Ishikawa (cell line): Measurements from ENCODE around the gene CALHM4.

Experiments used
- CEBPB ChIP-seq: IDR thresholded peaks from 2 replicates; pipeline ENCODE4 v1.6.1; 2012
- CREB1 ChIP-seq: IDR thresholded peaks from 2 replicates; pipeline ENCODE4 v1.6.1; 2012; ENCODE audit warnings: low read depth
- EGR1 ChIP-seq: IDR thresholded peaks from 2 replicates; pipeline ENCODE4 v1.6.1; 2012
- EP300 ChIP-seq: IDR thresholded peaks from 2 replicates; pipeline ENCODE4 v1.6.1; 2012; ENCODE audit warnings: borderline replicate concordance
- FOXM1 ChIP-seq: IDR thresholded peaks from 2 replicates; pipeline ENCODE4 v1.6.1; 2012; ENCODE audit warnings: low read depth, borderline replicate concordance
- NFIC ChIP-seq: IDR thresholded peaks from 2 replicates; pipeline ENCODE4 v1.6.1; 2012
- RAD21 ChIP-seq: IDR thresholded peaks from 2 replicates; pipeline ENCODE4 v1.6.1; 2012; ENCODE audit warnings: low read depth
- REST ChIP-seq: IDR thresholded peaks from 2 replicates; pipeline ENCODE4 v1.6.1; 2012; ENCODE audit warnings: low read depth, mild to moderate bottlenecking
- TAF1 ChIP-seq: IDR thresholded peaks from 2 replicates; pipeline ENCODE4 v1.6.1; 2012; ENCODE audit warnings: low read depth, mild to moderate bottlenecking
- TCF12 ChIP-seq: IDR thresholded peaks from 2 replicates; pipeline ENCODE4 v1.6.1; 2012; ENCODE audit warnings: low read depth
- TEAD4 ChIP-seq: IDR thresholded peaks from 2 replicates; pipeline ENCODE4 v1.6.1; 2012
- YY1 ChIP-seq: IDR thresholded peaks from 2 replicates; pipeline ENCODE4 v1.6.1; 2012; ENCODE audit warnings: low read depth
- ZBTB7A ChIP-seq: IDR thresholded peaks from 2 replicates; pipeline ENCODE4 v1.6.1; 2012; ENCODE audit warnings: low read depth
- TF ChIP-seq, protein P1 (sequence below): IDR thresholded peaks from 2 replicates; pipeline ENCODE4 v1.6.1; 2012
- TF ChIP-seq, protein P2 (sequence below): IDR thresholded peaks from 2 replicates; pipeline ENCODE4 v1.6.1; 2012

The CALHM4 gene

GRCh38 chr6:116543149-116543548, 10.4 kb upstream of the CALHM4 start:
- TF ChIP-seq FOXM1 (no peak), RAD21 (no peak), ZBTB7A (no peak)
- TF ChIP-seq, protein P1, sequence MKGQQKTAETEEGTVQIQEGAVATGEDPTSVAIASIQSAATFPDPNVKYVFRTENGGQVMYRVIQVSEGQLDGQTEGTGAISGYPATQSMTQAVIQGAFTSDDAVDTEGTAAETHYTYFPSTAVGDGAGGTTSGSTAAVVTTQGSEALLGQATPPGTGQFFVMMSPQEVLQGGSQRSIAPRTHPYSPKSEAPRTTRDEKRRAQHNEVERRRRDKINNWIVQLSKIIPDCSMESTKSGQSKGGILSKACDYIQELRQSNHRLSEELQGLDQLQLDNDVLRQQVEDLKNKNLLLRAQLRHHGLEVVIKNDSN, result no peak

GRCh38 chr6:116545651-116546050, 7.9 kb upstream of the CALHM4 start, which contains the start of gene TRAPPC3L:
Gene TRAPPC3L, minus strand, starts transcription at chr6:116545684. Its CDS starts 170 bp downstream, at chr6:116545514.
- no peak for TF ChIP-seq EGR1
- no peak for TF ChIP-seq CEBPB
- TF ChIP-seq TEAD4, result no peak
- no peak for TF ChIP-seq ZBTB7A
- no peak for TF ChIP-seq TCF12
- no peak for TF ChIP-seq RAD21
- no peak for TF ChIP-seq YY1
- TF ChIP-seq FOXM1, result no peak
- TF ChIP-seq, protein P1, result no peak
- TF ChIP-seq, protein P2, sequence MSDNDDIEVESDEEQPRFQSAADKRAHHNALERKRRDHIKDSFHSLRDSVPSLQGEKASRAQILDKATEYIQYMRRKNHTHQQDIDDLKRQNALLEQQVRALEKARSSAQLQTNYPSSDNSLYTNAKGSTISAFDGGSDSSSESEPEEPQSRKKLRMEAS, result no peak
- no peak for TF ChIP-seq TAF1
- TF ChIP-seq REST, result no peak
- no peak for TF ChIP-seq CREB1
- no peak for TF ChIP-seq NFIC
- TF ChIP-seq EP300, result no peak

DNA sequence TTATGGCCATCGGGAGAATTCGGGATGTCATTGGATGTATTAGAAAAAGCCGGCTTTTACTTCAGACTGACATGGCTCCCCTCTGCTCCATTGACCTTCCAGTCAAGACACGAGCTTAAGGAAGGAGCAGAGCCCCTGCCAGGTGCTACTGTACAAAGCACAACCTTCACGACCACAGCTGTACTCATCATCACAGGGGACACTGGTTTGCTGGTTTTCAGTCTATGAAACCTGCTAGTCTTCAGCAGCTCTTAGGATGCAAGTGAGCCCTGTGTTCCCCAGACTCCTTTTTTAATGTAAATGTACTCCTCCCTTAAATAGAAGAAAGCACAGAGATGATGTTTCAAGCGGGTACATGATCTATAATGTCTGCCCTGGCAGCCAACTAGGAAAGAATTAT, 6.2 kb upstream of the CALHM4 start:
- TF ChIP-seq FOXM1, result no peak
- TF ChIP-seq NFIC, result no peak
- TF ChIP-seq YY1, result no peak
- TF ChIP-seq EP300, result no peak
- TF ChIP-seq ZBTB7A, result no peak
- TF ChIP-seq, protein P1, result no peak

GRCh38 chr6:116550796-116551195, 2.8 kb upstream of the CALHM4 start:
- TF ChIP-seq CEBPB (no peak), YY1 (no peak), NFIC (no peak), CREB1 (no peak), EGR1 (no peak), TEAD4 (no peak), REST (no peak), TAF1 (no peak), RAD21 (no peak), TCF12 (no peak)
- TF ChIP-seq, protein P2, result no peak

- TF ChIP-seq FOXM1 (no peak), CREB1 (no peak), YY1 (no peak), TCF12 (no peak), RAD21 (no peak)
Measured at GRCh38 chr6:116556065-116556464, 2.5 kb downstream of the CALHM4 start.

DNA sequence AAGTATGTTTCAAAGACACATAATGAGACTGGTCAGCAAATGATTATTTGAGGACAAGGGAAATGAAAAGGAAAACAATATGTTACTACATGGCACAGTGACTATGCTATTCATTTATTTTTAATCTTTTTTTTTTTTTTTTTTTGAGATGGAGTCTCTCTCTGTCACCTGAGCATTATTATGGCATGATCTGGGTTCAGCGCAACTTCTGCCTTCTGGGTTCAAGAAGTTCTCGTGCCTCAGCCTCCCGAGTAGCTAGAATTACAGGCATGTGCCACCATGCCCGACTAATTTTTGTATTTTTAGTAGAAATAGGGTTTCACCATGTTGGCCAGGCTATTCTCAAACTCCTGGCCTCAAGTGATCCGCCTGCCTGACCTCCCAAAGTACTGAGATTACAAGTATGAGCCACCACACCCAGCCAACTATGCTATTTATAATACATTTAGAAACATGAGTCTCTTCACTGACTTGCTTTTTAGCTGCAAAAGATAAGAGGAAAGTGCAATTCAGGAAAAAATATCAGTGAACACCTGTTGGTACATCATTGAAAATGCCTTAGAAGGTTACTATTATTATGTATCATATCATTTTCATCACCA, 3.4 kb downstream of the CALHM4 start:
- TF ChIP-seq ZBTB7A, result no peak
- no peak for TF ChIP-seq NFIC
- TF ChIP-seq FOXM1, result no peak
- TF ChIP-seq, protein P1, result no peak
- no peak for TF ChIP-seq YY1
- TF ChIP-seq EGR1, result no peak
- no peak for TF ChIP-seq TEAD4
- no peak for TF ChIP-seq TAF1
- TF ChIP-seq REST, result no peak
- TF ChIP-seq, protein P2, result no peak
- TF ChIP-seq CEBPB, result no peak
- TF ChIP-seq TCF12, result no peak
- TF ChIP-seq EP300, result no peak
- TF ChIP-seq CREB1, result no peak
